GM18867 (cell line): ENCODE results near the gene PI4K2A.

Experiments
- ATAC-seq: cut with Tn5 transposase; IDR thresholded peaks from one replicate; pipeline ENCODE4 v1.9.1; 2021; ENCODE audit warnings: mild to moderate bottlenecking, moderate library complexity; ENCODE audit not compliant: unreplicated experiment

PI4K2A gene

DNA sequence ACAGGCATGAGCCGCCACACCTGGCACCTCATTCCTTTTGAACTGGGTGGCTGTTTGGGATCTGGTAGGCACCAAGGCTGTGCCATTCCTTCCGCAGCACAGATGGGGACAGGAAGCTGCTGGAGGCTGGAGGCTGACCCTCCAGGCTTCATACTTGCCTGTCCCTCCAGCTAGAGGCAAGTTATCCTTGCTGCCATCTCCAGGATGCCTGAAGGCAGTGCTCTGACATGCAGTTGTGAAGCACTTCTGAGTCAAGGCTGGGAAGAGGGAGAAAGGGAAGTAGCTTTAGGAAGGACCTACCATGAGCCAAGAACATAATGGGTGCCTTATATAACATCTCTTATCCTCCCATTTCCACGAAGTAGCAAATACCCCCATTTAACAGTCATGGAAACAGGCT, 82.5 kb downstream of the PI4K2A start:
- ATAC-seq = no peak

DNA sequence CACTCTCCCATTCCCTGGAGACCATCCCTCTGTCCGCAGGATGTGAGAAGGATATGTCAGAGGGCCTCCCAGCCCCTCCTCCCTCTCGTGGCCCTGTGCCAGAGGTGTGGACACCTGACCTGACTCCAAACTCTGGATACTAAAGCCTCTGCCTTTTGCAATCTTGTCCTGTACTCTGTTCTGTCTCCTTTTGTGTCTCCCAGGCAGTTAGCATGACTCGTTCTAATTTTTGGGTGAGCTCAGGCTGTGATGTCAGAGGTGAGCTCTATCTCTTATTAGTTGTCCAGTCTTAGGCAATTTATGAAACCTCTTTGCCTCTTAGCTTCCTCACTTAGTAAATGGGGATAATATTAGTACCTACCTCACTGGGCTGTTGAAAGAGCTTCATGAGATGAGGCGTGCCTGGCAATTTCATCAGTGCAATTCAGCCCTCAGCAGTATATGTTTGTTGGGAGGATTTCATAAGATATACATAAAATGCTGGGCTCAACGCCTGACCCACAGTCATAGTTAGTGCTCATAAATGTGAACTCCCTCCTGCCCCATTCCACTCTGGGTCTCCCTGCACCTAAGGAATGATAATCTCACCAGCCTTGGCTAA, 84.0 kb downstream of the PI4K2A start:
- no peak for ATAC-seq
